Body of pancreas (tissue), 4 donors: ENCODE measurements around the gene FBXO11.

Experiments
- POLR2A ChIP-seq, 3 donors: fragments of 450-650 bp; IDR thresholded peaks; one replicate each; pipeline ENCODE4 v1.6.1; 2016; ENCODE audit warnings: antibody characterized with exemption in 3 of 3, mild to moderate bottlenecking in 2 of 3
- TF ChIP-seq, protein P1 (sequence below), 7 experiments: fragments of 450-650 bp in 4 of 7; fragments of 200-600 bp in 3 of 7; sonication (generic) in 3 of 7; IDR thresholded peaks; one replicate each; pipeline ENCODE4 v1.5.1; 2016 to 2019; ENCODE audit warnings: antibody characterized with exemption in 7 of 7

DNA sequence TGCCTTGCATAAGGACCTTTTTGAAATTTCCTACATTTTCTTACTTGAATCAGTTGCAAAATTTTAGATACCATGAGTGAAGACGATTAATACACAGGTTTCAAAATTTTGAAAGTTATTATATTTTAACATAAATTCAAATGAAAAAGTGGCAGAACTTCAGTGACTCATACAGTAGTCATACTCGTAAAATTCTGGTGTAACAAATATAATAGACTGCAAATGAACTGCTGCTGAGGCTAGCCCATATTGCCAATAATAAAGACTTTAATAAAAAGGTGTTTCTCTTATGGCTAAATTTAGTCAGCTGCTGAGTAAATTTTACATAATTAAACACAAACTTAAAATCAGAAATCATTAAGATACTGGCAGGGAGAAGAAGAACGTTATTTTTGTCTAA is 86.5 kb downstream of the FBXO11 start:
- TF ChIP-seq, protein P1, sequence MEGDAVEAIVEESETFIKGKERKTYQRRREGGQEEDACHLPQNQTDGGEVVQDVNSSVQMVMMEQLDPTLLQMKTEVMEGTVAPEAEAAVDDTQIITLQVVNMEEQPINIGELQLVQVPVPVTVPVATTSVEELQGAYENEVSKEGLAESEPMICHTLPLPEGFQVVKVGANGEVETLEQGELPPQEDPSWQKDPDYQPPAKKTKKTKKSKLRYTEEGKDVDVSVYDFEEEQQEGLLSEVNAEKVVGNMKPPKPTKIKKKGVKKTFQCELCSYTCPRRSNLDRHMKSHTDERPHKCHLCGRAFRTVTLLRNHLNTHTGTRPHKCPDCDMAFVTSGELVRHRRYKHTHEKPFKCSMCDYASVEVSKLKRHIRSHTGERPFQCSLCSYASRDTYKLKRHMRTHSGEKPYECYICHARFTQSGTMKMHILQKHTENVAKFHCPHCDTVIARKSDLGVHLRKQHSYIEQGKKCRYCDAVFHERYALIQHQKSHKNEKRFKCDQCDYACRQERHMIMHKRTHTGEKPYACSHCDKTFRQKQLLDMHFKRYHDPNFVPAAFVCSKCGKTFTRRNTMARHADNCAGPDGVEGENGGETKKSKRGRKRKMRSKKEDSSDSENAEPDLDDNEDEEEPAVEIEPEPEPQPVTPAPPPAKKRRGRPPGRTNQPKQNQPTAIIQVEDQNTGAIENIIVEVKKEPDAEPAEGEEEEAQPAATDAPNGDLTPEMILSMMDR (IDR thresholded peaks at IDR 0.05), result no peak
- TF ChIP-seq POLR2A (IDR thresholded peaks at IDR 0.05), result no peak
